GM12878 (cell line): ENCODE results near the gene C4B. TPM values are rescaled to one million over a fixed set of nuclear protein-coding genes. Genes with fewer than 3 reads are reported as not detected.

Source experiments
- ATF2 ChIP-seq: IDR thresholded peaks from 2 replicates; pipeline ENCODE4 v1.6.1; 2012; ENCODE audit warnings: low read length, inconsistent platforms
- BCLAF1 ChIP-seq: fragments of 450-650 bp; IDR thresholded peaks from 2 replicates; pipeline ENCODE4 v1.6.1; 2017; ENCODE audit warnings: antibody characterized with exemption, mild to moderate bottlenecking, moderate library complexity
- E4F1 ChIP-seq: fragments of 450-650 bp; IDR thresholded peaks from 2 replicates; pipeline ENCODE4 v1.6.1; 2018; ENCODE audit warnings: borderline replicate concordance, mild to moderate bottlenecking; ENCODE audit not compliant: partially characterized antibody
- HDGF ChIP-seq: fragments of 450-650 bp; IDR thresholded peaks from 2 replicates; pipeline ENCODE4 v1.6.1; 2016; ENCODE audit warnings: antibody characterized with exemption
- IRF4 ChIP-seq: IDR thresholded peaks from 2 replicates; pipeline ENCODE4 v1.6.1; 2011; ENCODE audit warnings: low read depth, low read length
- JUNB ChIP-seq: IDR thresholded peaks from 2 replicates; pipeline ENCODE4 v1.6.1; 2016; ENCODE audit warnings: antibody characterized with exemption, mild to moderate bottlenecking
- LARP7 ChIP-seq: fragments of 450-650 bp; IDR thresholded peaks from 2 replicates; pipeline ENCODE4 v1.6.1; 2017; ENCODE audit warnings: mild to moderate bottlenecking
- MEF2A ChIP-seq: IDR thresholded peaks from 2 replicates; pipeline ENCODE4 v1.6.1; 2011; ENCODE audit warnings: low read depth, mild to moderate bottlenecking, low read length, moderate library complexity; ENCODE audit not compliant: insufficient read depth
- MEF2B ChIP-seq: fragments of 450-650 bp; IDR thresholded peaks from 2 replicates; pipeline ENCODE4 v1.6.1; 2018; ENCODE audit warnings: mild to moderate bottlenecking, moderate library complexity; ENCODE audit not compliant: partially characterized antibody, poor library complexity, severe bottlenecking
- MYC ChIP-seq: IDR thresholded peaks from 2 replicates; pipeline ENCODE4 v1.6.1; 2011; ENCODE audit warnings: mild to moderate bottlenecking, low read length, moderate library complexity, inconsistent platforms; ENCODE audit not compliant: insufficient read depth, insufficient replicate concordance, insufficient read length, severe bottlenecking
- NFIC ChIP-seq: IDR thresholded peaks from 2 replicates; pipeline ENCODE4 v1.6.1; 2012; ENCODE audit warnings: low read depth, mild to moderate bottlenecking, inconsistent platforms, low read length, moderate library complexity
- NFYA ChIP-seq: IDR thresholded peaks from 2 replicates; pipeline ENCODE4 v1.6.1; 2011; ENCODE audit warnings: low read depth, mild to moderate bottlenecking, low read length, improper control_type of control experiment, borderline replicate concordance
- NKRF ChIP-seq: fragments of 450-650 bp; conservative IDR thresholded peaks from 2 replicates; pipeline ENCODE4 v1.6.1; 2017; ENCODE audit warnings: mild to moderate bottlenecking, moderate library complexity
- NR2F1 ChIP-seq: fragments of 450-650 bp; conservative IDR thresholded peaks from 2 replicates; pipeline ENCODE4 v1.6.1; 2017; ENCODE audit warnings: mild to moderate bottlenecking
- POU2F2 ChIP-seq: IDR thresholded peaks from 3 replicates; pipeline ENCODE4 v1.6.1; 2011; ENCODE audit warnings: low read depth, mild to moderate bottlenecking, low read length, borderline replicate concordance
- SIN3A ChIP-seq: IDR thresholded peaks from 2 replicates; pipeline ENCODE4 v1.6.1; 2012; ENCODE audit warnings: low read depth, low read length, improper control_type of control experiment
- SMAD1 ChIP-seq: fragments of 450-650 bp; IDR thresholded peaks from 2 replicates; pipeline ENCODE4 v1.6.1; 2018; ENCODE audit warnings: mild to moderate bottlenecking, low read depth; ENCODE audit not compliant: partially characterized antibody
- SREBF2 ChIP-seq: IDR thresholded peaks from 2 replicates; pipeline ENCODE4 v1.6.1; 2012; ENCODE audit warnings: mild to moderate bottlenecking, low read length
- STAT3 ChIP-seq: IDR thresholded peaks from 2 replicates; pipeline ENCODE4 v1.6.1; 2011; ENCODE audit warnings: low read depth, low read length, improper control_type of control experiment
- SUPT20H ChIP-seq: IDR thresholded peaks from 2 replicates; pipeline ENCODE4 v1.6.1; 2011; ENCODE audit warnings: low read depth, mild to moderate bottlenecking, low read length, moderate library complexity, borderline replicate concordance; ENCODE audit not compliant: control insufficient read depth
- TBL1XR1 ChIP-seq: IDR thresholded peaks from 2 replicates; pipeline ENCODE4 v1.6.1; 2012; ENCODE audit warnings: low read depth, low read length, improper control_type of control experiment
- ZSCAN29 ChIP-seq: fragments of 450-650 bp; IDR thresholded peaks from 2 replicates; pipeline ENCODE4 v1.6.1; 2017; ENCODE audit warnings: mild to moderate bottlenecking, moderate library complexity
- polyA plus RNA-seq, 11 experiments: library from polyadenylated mRNA; depleted of rRNA in 4 of 11; unstranded in 6 of 11; stranded (reverse) in 5 of 11; fragments of >200 nt; fragmentation: Nextera tagmentation in 4 of 11; fragmentation: Illumina TruSeq in 1 of 11; extraction: Ambion mirVana in 4 of 11; extraction: Trizol in 1 of 11; gene quantifications; 1 replicate in 1 of 11; 2 replicates in 10 of 11; pipeline versions ENCODE4 v1.2.1 to v1.2.3, GENCODE V29; 2011 to 2016; ENCODE audit warnings: inconsistent platforms in 2 of 11, missing spikeins in 2 of 11, low read depth in 1 of 11
- total RNA-seq, 4 experiments: library from RNA; depleted of rRNA in 3 of 4; stranded (reverse); fragments of >200 nt in 3 of 4; fragmentation: Illumina TruSeq in 1 of 4; extraction: Trizol in 1 of 4; gene quantifications; 2 replicates each; pipeline versions ENCODE4 v1.2.1 to v1.2.3, GENCODE V29; 2013 to 2021

C4B gene
- total and polyA plus RNA-seq, 10 of the 15 experiments (the other 5 are each of a cell fraction or from before 2014, with no cell fraction given) = 0.13 to 5.6 (median 1.7) TPM; not detected in 1

- no peak for TF ChIP-seq BCLAF1
- TF ChIP-seq POU2F2 = peak; percentile 11; the same call in 1 of the 3 replicates
- TF ChIP-seq ATF2 = peak; percentile 96
- no peak for TF ChIP-seq NFYA
- TF ChIP-seq NR2F1 = peak; percentile 46; the same call in 1 of the 2 replicates
- TF ChIP-seq NKRF = peak; percentile 93
- TF ChIP-seq HDGF = peak; percentile 86; the same call in 1 of the 2 replicates
- no peak for TF ChIP-seq MYC
- 0 out of 2 replicates have a peak, but pooled peaks have one; percentile 20 for TF ChIP-seq MEF2A
- no peak for TF ChIP-seq ZSCAN29
- peak; percentile 81 for TF ChIP-seq E4F1
- TF ChIP-seq TBL1XR1 = no peak
- no peak for TF ChIP-seq SMAD1
- TF ChIP-seq NFIC = no peak; the same call in 1 of the 2 replicates
- no peak for TF ChIP-seq SUPT20H
- TF ChIP-seq STAT3 = no peak
- TF ChIP-seq SIN3A = peak; percentile 87
- no peak; the same call in 1 of the 2 replicates for TF ChIP-seq JUNB
- TF ChIP-seq SREBF2 = 0 out of 2 replicates have a peak, but pooled peaks have one; percentile 6
- TF ChIP-seq LARP7 = peak; percentile 89
- peak; percentile 84 for TF ChIP-seq MEF2B
- no peak; the same call in 1 of the 2 replicates for TF ChIP-seq IRF4
These were observed 42.4 kb upstream of the C4B start, which contains the start of gene DXO (continued) for GRCh38 chr6:31971993-31972708.
